Measurements from ENCODE around the gene NDST1. TPM values are rescaled to one million over a fixed set of nuclear protein-coding genes. Genes with fewer than 3 reads are reported as not detected.

Gene NDST1
- total RNA-seq: 32.9 TPM

GRCh38 chr5:150507474-150508276 is at the start of gene NDST1:
Gene NDST1, plus strand, starts transcription at chr5:150508131. Its CDS starts 13,124 bp downstream, at chr5:150521255.

Other genes starting within 250 kb of the NDST1 start
- gene CAMK2A, start 218.4 kb upstream of the NDST1 start, total RNA-seq: 13.8 TPM
- gene ARSI, start 205.2 kb upstream of the NDST1 start, total RNA-seq: not detected
- 24.7 TPM for gene TCOF1, start 150.4 kb upstream of the NDST1 start, total RNA-seq
- 2.2 TPM for gene CD74, start 95.2 kb upstream of the NDST1 start, total RNA-seq
- gene RPS14, start 58.4 kb upstream of the NDST1 start, total RNA-seq: 2,317 TPM
- 4.4 TPM for gene SYNPO, start 132.5 kb downstream of the NDST1 start, total RNA-seq
- gene MYOZ3, start 153.1 kb downstream of the NDST1 start, total RNA-seq: 2.2 TPM
- 42.9 TPM for gene RBM22, start 192.9 kb downstream of the NDST1 start, total RNA-seq

Measured in parietal lobe (tissue), 1 donor.